ENCODE data around the gene PBX1.

DNA sequence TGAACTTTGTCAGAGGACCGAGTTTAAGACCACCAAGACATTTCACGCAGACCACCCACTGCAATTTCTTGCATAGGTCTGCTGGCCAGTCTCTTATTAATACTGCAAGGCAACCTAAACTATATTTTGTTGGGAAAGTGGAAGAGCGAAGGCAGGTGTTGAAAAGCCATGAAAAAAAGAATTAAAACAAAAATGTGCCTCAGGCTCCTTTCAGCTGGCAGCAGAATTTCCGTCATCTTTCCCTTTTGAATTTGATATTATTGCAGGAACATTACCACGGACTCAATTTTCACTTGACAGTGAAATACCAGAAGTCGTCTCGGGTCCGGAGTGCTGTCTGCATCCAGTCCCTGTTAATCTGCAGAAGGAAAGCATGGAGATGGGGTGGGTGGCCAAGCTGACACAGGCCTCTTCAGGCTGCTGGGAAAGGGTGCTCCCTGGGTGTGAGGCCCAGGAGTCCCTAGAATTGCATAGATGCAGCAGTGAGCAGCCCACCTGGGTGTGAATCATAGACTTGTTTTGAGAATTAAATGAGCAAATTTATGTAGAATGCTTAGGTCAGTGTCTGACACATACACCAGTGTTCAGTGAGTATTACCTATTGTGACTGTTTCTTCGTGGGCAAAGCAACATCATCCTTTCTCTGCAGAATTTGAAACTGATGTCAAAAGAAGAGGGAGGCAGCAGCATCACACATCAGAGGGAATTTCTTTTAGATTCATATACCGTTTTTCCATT, 150.7 kb downstream of the PBX1 start:
- TF ChIP-seq EZH2phosphoT487 (IDR thresholded peaks at IDR 0.05; ENCODE audit: insufficient read depth, low read depth): no peak
- TF ChIP-seq EZH2 (IDR thresholded peaks at IDR 0.05; ENCODE audit: insufficient read depth, poor library complexity, severe bottlenecking): no peak
